VCaP (cell line): Measurements from ENCODE around the gene ZFPM1.
A peak's percentile ranks its signal among the peaks of the same experiment; 100 is the strongest.

Experiments used
- H3K27ac ChIP-seq: fragments of 450-650 bp; 2 replicates; pipeline ENCODE4 v1.5.1; 2017
- TF ChIP-seq, protein P1 (sequence below): fragments of 450-650 bp; conservative IDR thresholded peaks from 2 replicates; pipeline ENCODE4 v1.5.1; 2017; ENCODE audit warnings: mild to moderate bottlenecking, moderate library complexity

The ZFPM1 gene

DNA sequence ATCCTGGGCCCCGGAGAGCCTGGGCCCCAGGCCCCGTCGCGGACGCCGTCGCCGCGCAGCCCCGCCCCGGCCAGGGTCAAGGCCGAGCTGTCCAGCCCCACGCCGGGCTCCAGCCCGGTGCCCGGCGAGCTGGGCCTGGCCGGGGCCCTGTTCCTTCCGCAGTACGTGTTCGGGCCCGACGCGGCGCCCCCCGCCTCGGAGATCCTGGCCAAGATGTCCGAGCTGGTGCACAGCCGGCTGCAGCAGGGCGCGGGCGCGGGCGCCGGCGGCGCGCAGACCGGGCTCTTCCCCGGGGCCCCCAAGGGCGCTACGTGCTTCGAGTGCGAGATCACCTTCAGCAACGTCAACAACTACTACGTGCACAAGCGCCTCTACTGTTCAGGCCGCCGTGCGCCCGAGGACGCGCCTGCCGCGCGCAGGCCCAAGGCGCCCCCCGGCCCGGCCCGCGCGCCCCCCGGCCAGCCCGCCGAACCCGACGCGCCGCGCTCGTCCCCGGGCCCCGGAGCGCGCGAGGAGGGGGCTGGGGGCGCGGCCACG, 80.4 kb downstream of the ZFPM1 start:
- TF ChIP-seq, protein P1, sequence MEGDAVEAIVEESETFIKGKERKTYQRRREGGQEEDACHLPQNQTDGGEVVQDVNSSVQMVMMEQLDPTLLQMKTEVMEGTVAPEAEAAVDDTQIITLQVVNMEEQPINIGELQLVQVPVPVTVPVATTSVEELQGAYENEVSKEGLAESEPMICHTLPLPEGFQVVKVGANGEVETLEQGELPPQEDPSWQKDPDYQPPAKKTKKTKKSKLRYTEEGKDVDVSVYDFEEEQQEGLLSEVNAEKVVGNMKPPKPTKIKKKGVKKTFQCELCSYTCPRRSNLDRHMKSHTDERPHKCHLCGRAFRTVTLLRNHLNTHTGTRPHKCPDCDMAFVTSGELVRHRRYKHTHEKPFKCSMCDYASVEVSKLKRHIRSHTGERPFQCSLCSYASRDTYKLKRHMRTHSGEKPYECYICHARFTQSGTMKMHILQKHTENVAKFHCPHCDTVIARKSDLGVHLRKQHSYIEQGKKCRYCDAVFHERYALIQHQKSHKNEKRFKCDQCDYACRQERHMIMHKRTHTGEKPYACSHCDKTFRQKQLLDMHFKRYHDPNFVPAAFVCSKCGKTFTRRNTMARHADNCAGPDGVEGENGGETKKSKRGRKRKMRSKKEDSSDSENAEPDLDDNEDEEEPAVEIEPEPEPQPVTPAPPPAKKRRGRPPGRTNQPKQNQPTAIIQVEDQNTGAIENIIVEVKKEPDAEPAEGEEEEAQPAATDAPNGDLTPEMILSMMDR = no peak
- peak overlapping the region; percentile 60 for H3K27ac ChIP-seq

DNA sequence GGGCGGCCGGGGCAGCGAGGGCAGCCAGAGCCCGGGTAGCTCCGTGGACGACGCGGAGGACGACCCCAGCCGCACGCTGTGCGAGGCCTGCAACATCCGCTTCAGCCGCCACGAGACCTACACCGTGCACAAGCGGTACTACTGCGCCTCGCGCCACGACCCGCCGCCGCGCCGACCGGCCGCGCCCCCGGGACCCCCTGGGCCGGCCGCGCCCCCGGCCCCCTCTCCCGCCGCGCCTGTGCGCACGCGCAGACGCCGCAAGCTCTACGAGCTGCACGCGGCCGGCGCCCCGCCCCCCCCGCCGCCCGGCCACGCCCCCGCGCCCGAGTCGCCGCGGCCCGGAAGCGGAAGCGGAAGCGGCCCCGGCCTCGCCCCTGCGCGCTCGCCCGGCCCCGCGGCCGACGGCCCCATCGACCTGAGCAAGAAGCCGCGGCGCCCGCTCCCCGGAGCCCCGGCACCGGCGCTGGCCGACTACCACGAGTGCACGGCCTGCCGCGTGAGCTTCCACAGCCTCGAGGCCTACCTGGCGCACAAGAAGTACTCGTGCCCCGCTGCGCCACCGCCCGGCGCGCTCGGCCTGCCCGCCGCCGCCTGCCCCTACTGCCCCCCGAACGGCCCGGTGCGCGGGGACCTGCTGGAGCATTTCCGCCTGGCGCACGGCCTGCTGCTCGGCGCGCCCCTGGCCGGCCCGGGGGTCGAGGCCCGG, 81.0 kb downstream of the ZFPM1 start:
- peak overlapping the region; percentile 60 for H3K27ac ChIP-seq
- TF ChIP-seq, protein P1 = no peak

DNA sequence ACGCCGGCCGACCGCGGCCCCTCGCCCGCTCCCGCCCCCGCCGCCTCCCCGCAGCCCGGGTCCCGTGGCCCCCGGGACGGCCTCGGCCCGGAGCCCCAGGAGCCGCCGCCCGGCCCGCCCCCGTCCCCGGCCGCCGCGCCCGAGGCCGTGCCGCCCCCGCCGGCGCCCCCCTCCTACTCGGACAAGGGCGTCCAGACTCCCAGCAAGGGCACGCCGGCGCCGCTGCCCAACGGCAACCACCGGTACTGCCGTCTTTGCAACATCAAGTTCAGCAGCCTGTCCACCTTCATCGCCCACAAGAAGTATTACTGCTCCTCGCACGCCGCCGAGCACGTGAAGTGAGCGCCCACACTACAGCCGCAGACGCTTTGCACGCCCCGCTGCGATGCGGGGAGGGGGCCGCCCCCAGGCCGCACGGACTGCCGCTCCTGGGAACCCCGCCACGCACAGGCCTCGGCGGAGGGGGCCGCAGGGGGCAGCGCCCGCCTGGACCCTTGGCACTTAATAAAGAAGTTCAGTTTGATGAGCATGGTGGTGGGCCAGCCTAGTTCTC, 81.6 kb downstream of the ZFPM1 start:
- H3K27ac ChIP-seq = peak overlapping the region; percentile 60
- TF ChIP-seq, protein P1 = no peak

DNA sequence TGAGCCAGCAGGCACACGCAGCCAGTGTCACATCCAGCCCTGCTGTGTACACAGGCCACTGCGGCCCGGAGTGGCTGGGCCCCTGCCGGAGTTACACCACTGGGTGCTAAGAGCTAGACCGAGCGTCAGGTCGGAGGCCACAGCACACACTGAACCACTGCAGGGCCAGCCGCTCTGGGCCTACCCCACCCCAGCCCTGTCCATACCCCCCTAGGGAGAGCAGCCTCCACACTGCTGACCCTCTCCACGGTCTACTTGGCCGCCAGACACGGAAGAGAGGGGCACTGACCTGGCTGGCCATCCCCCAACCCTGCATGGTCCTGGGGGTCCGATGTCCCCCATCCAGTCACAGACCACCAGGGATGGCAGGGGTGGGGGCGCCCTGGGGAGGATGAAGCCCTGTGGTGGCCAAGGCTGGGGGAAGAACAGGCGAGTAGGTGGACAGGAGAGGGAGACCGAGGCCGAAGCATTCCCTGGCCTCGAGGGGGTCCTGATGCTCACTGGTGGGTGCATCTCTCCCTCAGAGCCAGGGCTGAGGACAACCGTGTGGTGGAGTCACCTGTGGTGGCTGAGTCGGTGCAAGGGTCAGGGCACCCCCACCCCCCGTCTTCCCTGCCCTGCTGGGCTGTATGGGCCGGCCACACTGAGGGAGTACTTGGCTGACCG, 82.2 kb downstream of the ZFPM1 start:
- peak overlapping the region; percentile 60 for H3K27ac ChIP-seq
- TF ChIP-seq, protein P1 = no peak

DNA sequence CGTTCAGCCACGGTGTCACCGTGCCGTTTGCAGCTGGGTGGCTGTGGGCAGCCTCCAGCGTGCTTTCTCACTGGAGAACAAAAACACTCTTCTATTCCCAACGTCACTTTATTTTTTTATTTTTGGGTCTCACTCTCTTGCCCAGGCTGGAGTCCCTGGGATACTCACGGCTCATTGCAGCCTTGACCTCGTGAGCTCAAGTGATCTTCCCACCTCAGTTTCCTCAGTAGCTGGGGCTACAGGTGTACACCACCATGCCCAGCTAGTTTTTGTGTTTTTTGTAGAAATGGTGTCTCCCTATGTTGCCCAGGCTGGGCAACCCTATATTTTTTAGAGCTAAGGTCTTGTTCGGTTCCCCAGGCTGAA, 82.8 kb downstream of the ZFPM1 start:
- no peak overlapping the region for H3K27ac ChIP-seq
- TF ChIP-seq, protein P1 = no peak

DNA sequence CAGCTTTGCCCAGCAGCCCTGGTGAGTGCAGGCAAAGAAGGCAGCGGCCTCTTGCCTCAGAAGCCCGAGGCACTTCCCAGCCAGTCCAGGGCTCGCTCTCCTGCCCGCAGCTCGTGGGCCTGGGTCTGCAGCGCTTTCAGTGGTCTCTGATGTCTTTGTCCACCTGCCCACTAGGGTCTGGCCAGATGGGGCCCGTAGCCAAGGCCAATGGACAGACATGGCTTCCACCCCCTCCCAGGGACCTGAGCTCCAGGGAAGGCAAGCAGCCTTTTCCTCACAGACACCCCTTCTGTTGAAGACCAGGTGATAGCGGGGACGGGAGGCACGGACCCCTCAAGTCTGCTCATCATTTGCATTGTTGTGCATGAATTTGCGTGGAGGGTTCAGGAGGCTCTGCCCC, 83.4 kb downstream of the ZFPM1 start:
- TF ChIP-seq, protein P1 = no peak
- no peak overlapping the region for H3K27ac ChIP-seq

DNA sequence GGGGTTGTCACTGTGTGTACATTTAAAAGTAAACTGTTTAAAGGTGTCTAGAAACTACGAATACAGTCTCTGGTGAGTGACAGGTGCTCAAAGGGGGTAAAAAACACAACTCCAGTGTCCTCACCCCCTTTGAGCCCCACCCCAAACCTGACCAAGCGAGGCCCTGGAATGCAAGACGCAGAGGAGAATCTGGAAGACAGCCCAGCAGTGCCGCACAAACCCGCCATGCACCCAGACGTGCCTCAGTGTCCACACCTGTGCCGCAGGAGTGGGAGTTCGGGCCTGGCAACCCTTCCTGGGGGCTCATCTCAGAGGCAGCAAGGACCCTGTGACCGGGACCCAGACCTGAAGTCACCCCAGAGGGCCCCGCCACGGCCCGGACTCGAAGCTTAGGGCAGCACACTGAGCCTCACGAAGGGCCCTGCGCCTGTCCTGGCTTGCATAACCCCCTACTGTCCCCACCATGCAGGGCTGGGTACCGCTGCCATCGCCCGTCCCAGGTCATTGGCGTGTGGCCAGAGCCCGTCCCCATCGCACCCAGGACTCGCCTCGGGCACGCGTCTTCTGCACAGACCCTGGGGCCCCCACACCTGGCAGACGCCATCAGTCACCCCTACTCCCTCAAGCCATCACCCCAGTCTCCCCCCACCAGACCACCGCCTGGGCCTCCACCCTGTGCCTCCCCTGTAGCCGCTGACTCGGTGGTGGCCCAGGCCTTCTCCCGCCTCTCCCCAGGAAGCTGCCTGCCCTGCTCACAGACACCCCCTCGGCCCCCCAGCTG, 84.1 kb downstream of the ZFPM1 start:
- H3K27ac ChIP-seq = no peak overlapping the region
- TF ChIP-seq, protein P1 = no peak
